IMR-90 (cell line): ENCODE measurements around the gene PAMR1. TPM values are rescaled to one million over a fixed set of nuclear protein-coding genes. Genes with fewer than 3 reads are reported as not detected.

Experiments
- ATAC-seq: fragments of 200-7000 bp; cut with Tn5 transposase; 2 replicates; pipeline ENCODE4 v1.9.1; 2020; ENCODE audit warnings: low read depth, mild to moderate bottlenecking, moderate library complexity
- BruUV-seq: library from RNA; stranded (reverse); fragments of 400-500 nt; replicated peaks from 2 replicates; lab custom pipeline; 2021; lab: Mats Ljungman, UMichigan
- CTCF ChIA-PET: fragments of 300-600 bp; formaldehyde crosslinking; extraction: SDS; loops from one replicate; lab custom pipeline; 2021; ENCODE audit warnings: antibody characterized with exemption; lab: Yijun Ruan, JAX
- POLR2A ChIA-PET: fragments of 300-600 bp; sonication (Branson Sonifier 250); formaldehyde crosslinking; loops from one replicate; lab custom pipeline; 2022; ENCODE audit warnings: antibody characterized with exemption; ENCODE audit not compliant: unreplicated experiment; lab: Charles Lee
- DNase-seq: peaks from one replicate; pipeline ENCODE4 v3.0.0; 2013
- H2AFZ ChIP-seq: replicated peaks from 2 replicates; pipeline ENCODE3; 2013; ENCODE audit warnings: low read length, mild to moderate bottlenecking; ENCODE audit not compliant: poor library complexity
- H2AK5ac ChIP-seq: 2 replicates; pipeline ENCODE4 v1.6.1; 2013; ENCODE audit warnings: low read depth, low read length, inconsistent platforms
- H2AK9ac ChIP-seq: replicated peaks from 2 replicates; pipeline ENCODE3; 2013; ENCODE audit warnings: mild to moderate bottlenecking, low read depth, low read length, moderate library complexity; ENCODE audit not compliant: poor library complexity
- H2BK120ac ChIP-seq: 2 replicates; pipeline ENCODE4 v1.6.1; 2013; ENCODE audit warnings: low read depth, low read length, inconsistent platforms
- H2BK15ac ChIP-seq: 3 replicates; pipeline ENCODE4 v1.6.1; 2013; ENCODE audit warnings: low read depth, low read length, inconsistent platforms
- H2BK20ac ChIP-seq: 2 replicates; pipeline ENCODE4 v1.6.1; 2013; ENCODE audit warnings: low read depth, mild to moderate bottlenecking, inconsistent platforms, low read length, moderate library complexity
- H2BK5ac ChIP-seq: 2 replicates; pipeline ENCODE4 v1.6.1; 2013; ENCODE audit warnings: mild to moderate bottlenecking, low read depth, low read length, inconsistent platforms; ENCODE audit not compliant: poor library complexity, severe bottlenecking
- H3K14ac ChIP-seq: replicated peaks from 2 replicates; pipeline ENCODE4 v1.6.1; 2013; ENCODE audit warnings: low read depth, low read length, inconsistent platforms
- H3K18ac ChIP-seq: 2 replicates; pipeline ENCODE4 v1.6.1; 2013; ENCODE audit warnings: low read depth, low read length, control low read depth
- H3K23ac ChIP-seq: 2 replicates; pipeline ENCODE4 v1.6.1; 2013; ENCODE audit warnings: low read depth, low read length, inconsistent platforms
- H3K27ac ChIP-seq: 2 replicates; pipeline ENCODE4 v1.5.1; 2013; ENCODE audit warnings: mild to moderate bottlenecking, control low read depth, low read length; ENCODE audit not compliant: insufficient read depth
- H3K27me3 ChIP-seq: 2 replicates; pipeline ENCODE4 v1.6.1; 2013; ENCODE audit warnings: low read length; ENCODE audit not compliant: control insufficient read depth, insufficient read depth
- H3K36me3 ChIP-seq: 2 replicates; pipeline ENCODE4 v1.6.1; 2013; ENCODE audit warnings: low read length, mixed read lengths; ENCODE audit not compliant: control insufficient read depth, insufficient read depth
- H3K4ac ChIP-seq: 2 replicates; pipeline ENCODE4 v1.6.1; 2013; ENCODE audit warnings: low read depth, low read length, inconsistent platforms
- H3K4me1 ChIP-seq: 2 replicates; pipeline ENCODE4 v1.6.1; 2013; ENCODE audit warnings: low read length, mixed read lengths; ENCODE audit not compliant: control insufficient read depth, insufficient read depth
- H3K4me2 ChIP-seq: 2 replicates; pipeline ENCODE4 v1.6.1; 2013; ENCODE audit warnings: low read depth, mild to moderate bottlenecking, control low read depth, low read length, moderate library complexity
- H3K4me3 ChIP-seq: 2 replicates; pipeline ENCODE4 v1.5.1; 2013; ENCODE audit warnings: low read depth, mild to moderate bottlenecking, control low read depth, low read length, moderate library complexity; ENCODE audit not compliant: insufficient read depth
- H3K56ac ChIP-seq: 2 replicates; pipeline ENCODE4 v1.6.1; 2013; ENCODE audit warnings: low read length, inconsistent platforms; ENCODE audit not compliant: insufficient read depth; ENCODE audit errors: extremely low read depth
- H3K79me1 ChIP-seq, 2 experiments: 2 replicates each; pipeline ENCODE4 v1.6.1; 2013; ENCODE audit warnings: low read length in 2 of 2, inconsistent platforms in 1 of 2, low read depth in 1 of 2
- H3K9ac ChIP-seq: 2 replicates; pipeline ENCODE4 v1.6.1; 2013; ENCODE audit warnings: low read depth, low read length, control low read depth
- H3K9me1 ChIP-seq: 2 replicates; pipeline ENCODE4 v1.6.1; 2013; ENCODE audit warnings: low read length, inconsistent platforms; ENCODE audit not compliant: insufficient read depth
- H3K9me3 ChIP-seq: 2 replicates; pipeline ENCODE4 v1.6.1; 2013; ENCODE audit warnings: low read length; ENCODE audit not compliant: control insufficient read depth, insufficient read depth
- H4K20me1 ChIP-seq: 2 replicates; pipeline ENCODE4 v1.6.1; 2013; ENCODE audit warnings: low read length, inconsistent platforms; ENCODE audit not compliant: insufficient read depth
- H4K5ac ChIP-seq: 2 replicates; pipeline ENCODE4 v1.6.1; 2013; ENCODE audit warnings: mild to moderate bottlenecking, low read depth, low read length, control low read depth
- H4K8ac ChIP-seq, 2 experiments: 2 replicates each; pipeline ENCODE4 v1.6.1; 2013; ENCODE audit warnings: low read depth in 2 of 2, low read length in 2 of 2, control low read depth in 1 of 2, inconsistent platforms in 1 of 2
- H4K91ac ChIP-seq: 2 replicates; pipeline ENCODE4 v1.6.1; 2013; ENCODE audit warnings: low read depth, low read length, inconsistent platforms; ENCODE audit not compliant: insufficient read depth
- BHLHE40 ChIP-seq: fragments of 150-350 bp; IDR thresholded peaks from 2 replicates; pipeline ENCODE4 v1.6.1; 2016; ENCODE audit warnings: mild to moderate bottlenecking, low read depth, low read length
- CEBPB ChIP-seq: IDR thresholded peaks from 2 replicates; pipeline ENCODE4 v1.6.1; 2012; ENCODE audit warnings: low read depth, low read length, improper control_type of control experiment
- CHD1 ChIP-seq: IDR thresholded peaks from 2 replicates; pipeline ENCODE4 v1.6.1; 2012; ENCODE audit warnings: low read depth, low read length, improper control_type of control experiment
- CTCF ChIP-seq: conservative IDR thresholded peaks from 2 replicates; pipeline ENCODE4 v1.5.1; 2012; ENCODE audit warnings: mild to moderate bottlenecking, low read depth, low read length, improper control_type of control experiment
- ELK1 ChIP-seq: fragments of 150-350 bp; IDR thresholded peaks from 2 replicates; pipeline ENCODE4 v1.6.1; 2016; ENCODE audit warnings: low read depth, mild to moderate bottlenecking, low read length, moderate library complexity, borderline replicate concordance
- FOS ChIP-seq: fragments of 150-350 bp; IDR thresholded peaks from 2 replicates; pipeline ENCODE4 v1.6.1; 2016; ENCODE audit warnings: low read depth, low read length
- MXI1 ChIP-seq: IDR thresholded peaks from 2 replicates; pipeline ENCODE4 v1.6.1; 2012; ENCODE audit warnings: low read depth, mild to moderate bottlenecking, low read length, moderate library complexity, borderline replicate concordance
- NFE2L2 ChIP-seq: fragments of 150-350 bp; IDR thresholded peaks from 2 replicates; pipeline ENCODE4 v1.6.1; 2016; ENCODE audit warnings: low read depth, mild to moderate bottlenecking, low read length
- POLR2A ChIP-seq: IDR thresholded peaks from 2 replicates; pipeline ENCODE4 v1.6.1; 2012; ENCODE audit warnings: mild to moderate bottlenecking, low read depth, low read length
- RAD21 ChIP-seq: IDR thresholded peaks from 2 replicates; pipeline ENCODE4 v1.6.1; 2012; ENCODE audit warnings: low read length, improper control_type of control experiment
- RCOR1 ChIP-seq: IDR thresholded peaks from 2 replicates; pipeline ENCODE4 v1.6.1; 2012; ENCODE audit warnings: mild to moderate bottlenecking, low read length, improper control_type of control experiment; ENCODE audit not compliant: insufficient replicate concordance
- RFX5 ChIP-seq: IDR thresholded peaks from 2 replicates; pipeline ENCODE4 v1.8.0; 2012; ENCODE audit warnings: low read depth, mild to moderate bottlenecking, low read length, moderate library complexity
- SMC3 ChIP-seq: fragments of 150-350 bp; IDR thresholded peaks from 2 replicates; pipeline ENCODE4 v1.6.1; 2016; ENCODE audit warnings: low read depth, mild to moderate bottlenecking, antibody characterized with exemption, low read length, moderate library complexity
- USF2 ChIP-seq: fragments of 150-350 bp; IDR thresholded peaks from 2 replicates; pipeline ENCODE4 v1.6.1; 2017; ENCODE audit warnings: mild to moderate bottlenecking, antibody characterized with exemption, low read length, low read depth
- WGBS, 2 experiments: methylation state at CpG; one replicate each; pipeline versions ENCODE4 v1.1.5 to v1.1.7; 2013; ENCODE audit warnings: missing lambda C conversion rate in 2 of 2; ENCODE audit not compliant: insufficient read length in 1 of 2; ENCODE audit errors: extremely low coverage in 2 of 2; 5-methylcytosine and 5-hydroxymethylcytosine counted together
- dilution Hi-C: fragments of 300-500 bp; cut with HindIII; formaldehyde crosslinking; loops from one replicate; pipeline ENCODE4 v1.14.3; 2018; ENCODE audit warnings: low sequenced_read_pairs; ENCODE audit not compliant: unreplicated experiment
- in situ Hi-C: fragments of 300-500 bp; cut with MboI; formaldehyde crosslinking; loops from 3 replicates; pipeline ENCODE4 v1.14.3; 2019; ENCODE audit warnings: low sequenced_read_pairs, inconsistent platforms, mixed read lengths
- intact Hi-C: fragments of 100-400 bp; cut with micrococcal nuclease; formaldehyde crosslinking; loops from 2 replicates; pipeline ENCODE4 v1.10.0; 2022
- polyA plus RNA-seq, 3 experiments: library from polyadenylated mRNA; depleted of rRNA; stranded (reverse); fragments of >200 nt; gene quantifications; 2 replicates each; pipeline ENCODE4 v1.2.3, GENCODE V29; 2012; ENCODE audit warnings: low replicate concordance in 1 of 3
- total RNA-seq: library from RNA; depleted of rRNA; stranded (reverse); fragments of >200 nt; gene quantifications from 2 replicates; pipeline ENCODE4 v1.2.3, GENCODE V29; 2012

PAMR1 gene
- total and polyA plus RNA-seq, 2 of the 4 experiments (the other 2 are of a cell fraction), result 70.7 to 80.7 TPM

- H4K91ac ChIP-seq, result no peak overlapping the region
- H4K20me1 ChIP-seq, result no peaks in the 10 kb centered on the region
- ATAC-seq, result no peak
- H3K27ac ChIP-seq, result no peak overlapping the region
- no peak for DNase-seq
- intact Hi-C loops, result no loop called here
- no peak overlapping the region for H3K14ac ChIP-seq
- peaks cover 20% of the 10 kb centered on the region for H3K36me3 ChIP-seq
- no peak overlapping the region for H2AFZ ChIP-seq
- H3K9me1 ChIP-seq, result peaks cover 8% of the 10 kb centered on the region
- no peak overlapping the region for H3K23ac ChIP-seq
- no peak overlapping the region for H2BK5ac ChIP-seq
- H4K5ac ChIP-seq, result no peak overlapping the region
- peak overlapping the region; percentile 53; the same call in 1 of the 2 replicates for H2AK5ac ChIP-seq
- peaks cover 5% of the 10 kb centered on the region for H3K9me3 ChIP-seq
- H3K79me1 ChIP-seq, result peaks cover 0 to 24% of the 10 kb centered on the region in 2 experiments; a peak in 1 of 4 replicates
- POLR2A ChIA-PET, result no interaction called here
- H2BK120ac ChIP-seq, result no peak overlapping the region
- H3K4me2 ChIP-seq, result no peak overlapping the region
- no peak overlapping the region for H3K18ac ChIP-seq
- in situ Hi-C loops, result no loop called here
- no TSS peak for BruUV-seq
- H3K27me3 ChIP-seq, result no peaks in the 10 kb centered on the region
- no peak overlapping the region for H3K9ac ChIP-seq
- CTCF ChIA-PET, result no interaction called here
- no peak overlapping the region for H3K56ac ChIP-seq
- no peak overlapping the region for H4K8ac ChIP-seq
- TF ChIP-seq CHD1 (no peak), CTCF (no peak), USF2 (no peak), BHLHE40 (no peak), POLR2A (no peak), NFE2L2 (no peak), MXI1 (no peak), SMC3 (no peak), ELK1 (no peak), CEBPB (no peak), RFX5 (no peak), RCOR1 (no peak), FOS (no peak), RAD21 (no peak)
- no peak overlapping the region for H2BK15ac ChIP-seq
- no peak overlapping the region for H3K4me3 ChIP-seq
- H2AK9ac ChIP-seq, result no peak overlapping the region
- no peaks in the 10 kb centered on the region; the same call in 1 of the 2 replicates for H3K4me1 ChIP-seq
- WGBS, 2 experiments, result no CpG with 5 or more reads among the region's 7 CpGs
- dilution Hi-C loops, result no loop called here
- no peak overlapping the region; the same call in 1 of the 2 replicates for H2BK20ac ChIP-seq
- no peak overlapping the region for H3K4ac ChIP-seq
These were observed 46.8 kb downstream of the PAMR1 start for GRCh38 chr11:35478471-35479091.
